DMS114 treated with DMSO at 0.1 percent for 48 hours (cell line): ENCODE data around the gene SOX13.

Experiments used
- DNase-seq: peaks from one replicate; lab custom pipeline; 2025; ENCODE audit not compliant: unreplicated experiment; lab: John Stamatoyannopoulos, UW

Gene SOX13

GRCh38 chr1:204104331-204105130 lies 31.6 kb downstream of the SOX13 start:
- no peak for DNase-seq

DNA sequence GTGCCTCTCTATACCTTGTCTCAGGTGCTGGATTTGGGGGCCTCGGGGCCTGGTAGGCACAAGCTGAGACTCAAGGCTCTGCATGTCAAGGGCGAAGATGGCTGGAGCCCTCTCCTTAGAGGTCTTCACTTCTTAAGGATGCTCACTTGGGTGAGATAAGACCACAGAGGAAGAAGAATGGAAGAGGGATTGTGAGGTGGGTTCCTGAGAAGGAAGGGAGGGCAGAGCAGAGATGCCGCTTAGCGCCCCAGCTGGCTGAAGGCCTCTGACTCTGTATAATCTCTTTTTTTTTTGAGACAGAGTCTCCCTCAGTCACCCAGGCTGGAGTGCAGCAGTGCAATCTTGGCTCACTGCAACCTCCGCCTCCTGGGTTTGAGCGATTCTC lies 32.2 kb downstream of the SOX13 start:
- no peak for DNase-seq

GRCh38 chr1:204106825-204107224 lies 33.9 kb downstream of the SOX13 start:
- DNase-seq: no peak

GRCh38 chr1:204107892-204108291 lies 35.0 kb downstream of the SOX13 start:
- no peak for DNase-seq

- no peak for DNase-seq
Measured at GRCh38 chr1:204108312-204109141, 35.6 kb downstream of the SOX13 start.

- no peak for DNase-seq
Measured at GRCh38 chr1:204110894-204111633, 38.1 kb downstream of the SOX13 start.

DNA sequence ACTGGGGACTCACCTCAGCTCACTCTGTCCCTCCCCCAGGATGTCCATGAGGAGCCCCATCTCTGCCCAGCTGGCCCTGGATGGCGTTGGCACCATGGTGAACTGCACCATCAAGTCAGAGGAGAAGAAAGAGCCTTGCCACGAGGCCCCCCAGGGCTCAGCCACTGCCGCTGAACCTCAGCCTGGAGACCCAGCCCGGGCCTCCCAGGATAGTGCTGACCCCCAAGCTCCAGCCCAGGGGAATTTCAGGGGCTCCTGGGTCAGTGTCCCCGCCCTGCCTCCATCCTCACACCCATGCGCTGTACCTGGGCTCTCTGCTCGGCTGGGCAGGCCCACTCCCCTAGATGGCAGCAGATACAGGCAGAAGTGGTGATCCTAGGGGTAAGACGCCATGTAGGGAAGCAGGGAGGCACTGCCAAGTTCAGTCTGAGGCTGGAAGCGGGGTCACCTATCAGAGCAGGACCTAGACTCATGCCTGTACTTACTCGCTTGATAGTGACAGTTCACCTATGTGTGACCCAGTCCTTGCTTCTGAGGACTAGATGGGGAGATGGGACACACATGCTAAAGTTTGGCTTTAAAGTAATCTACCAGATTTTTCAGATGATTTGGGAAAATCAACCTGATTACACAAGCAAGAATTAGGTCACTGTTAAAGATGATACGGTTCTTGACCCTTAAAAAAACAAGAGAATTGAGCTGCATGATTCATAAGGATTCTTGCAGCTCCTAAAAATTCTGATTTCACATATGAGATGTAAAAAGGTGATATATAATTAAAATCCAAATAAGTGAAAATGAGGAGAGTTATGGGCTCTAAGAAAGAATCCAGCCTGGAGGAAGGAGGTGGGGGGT lies 40.2 kb downstream of the SOX13 start:
- no peak for DNase-seq

DNA sequence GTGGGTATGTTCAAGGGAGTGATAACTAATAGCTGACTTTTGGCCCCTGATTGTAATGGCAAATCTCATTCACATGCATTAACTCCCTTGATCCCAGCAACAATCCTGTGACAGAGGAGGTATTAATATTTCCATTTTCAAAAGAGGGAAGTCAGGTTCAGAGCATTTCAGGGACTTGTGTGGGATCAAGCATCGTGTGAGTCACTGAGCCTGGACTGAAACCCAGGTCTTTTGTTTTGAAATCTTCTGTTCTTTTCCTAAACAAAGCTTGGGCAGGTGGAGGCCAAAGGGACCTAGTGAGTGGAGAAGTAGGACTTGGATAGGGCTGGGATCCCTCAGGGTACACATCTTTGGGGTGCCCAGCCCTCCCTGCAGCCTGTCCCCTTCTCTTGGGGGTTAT lies 41.0 kb downstream of the SOX13 start:
- DNase-seq: no peak

DNA sequence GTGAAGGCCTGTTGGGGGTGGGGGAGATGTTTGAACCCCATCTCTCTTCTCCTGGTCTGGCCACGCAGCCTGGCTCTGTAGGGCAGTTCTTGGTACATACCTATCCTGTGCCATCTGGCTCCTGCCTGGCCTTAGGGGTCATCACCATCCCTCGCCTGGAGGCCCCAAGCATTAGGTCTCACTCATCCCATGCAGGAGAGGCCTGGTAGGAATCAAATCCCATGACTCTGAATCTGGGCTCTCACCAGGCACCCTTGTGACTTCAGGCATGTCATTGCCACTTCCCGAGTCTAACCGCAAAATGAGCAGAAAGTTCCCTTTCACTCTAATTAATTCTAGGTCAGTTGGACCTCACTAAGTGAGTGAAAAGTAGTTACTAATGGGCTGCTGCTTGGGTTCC lies 41.7 kb downstream of the SOX13 start:
- DNase-seq: no peak

DNA sequence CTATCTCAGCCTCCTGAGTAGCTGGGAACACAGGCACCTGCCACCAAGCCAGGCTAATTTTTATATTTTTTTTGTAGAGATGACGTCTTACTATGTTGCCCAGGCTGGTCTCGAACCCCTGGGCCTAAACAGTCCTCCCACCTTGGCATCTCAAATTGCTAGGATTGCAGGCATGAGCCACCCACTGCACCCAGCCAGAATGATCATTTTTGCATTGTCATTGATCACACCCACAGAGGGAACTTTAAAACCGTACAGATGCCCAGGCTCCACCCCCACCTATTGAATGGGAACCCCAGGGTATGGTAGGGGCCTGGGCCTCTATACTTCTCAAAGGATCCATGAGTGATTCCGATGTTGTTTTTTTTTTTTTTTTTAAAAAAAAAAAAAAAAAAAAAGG lies 42.2 kb downstream of the SOX13 start:
- no peak for DNase-seq

DNA sequence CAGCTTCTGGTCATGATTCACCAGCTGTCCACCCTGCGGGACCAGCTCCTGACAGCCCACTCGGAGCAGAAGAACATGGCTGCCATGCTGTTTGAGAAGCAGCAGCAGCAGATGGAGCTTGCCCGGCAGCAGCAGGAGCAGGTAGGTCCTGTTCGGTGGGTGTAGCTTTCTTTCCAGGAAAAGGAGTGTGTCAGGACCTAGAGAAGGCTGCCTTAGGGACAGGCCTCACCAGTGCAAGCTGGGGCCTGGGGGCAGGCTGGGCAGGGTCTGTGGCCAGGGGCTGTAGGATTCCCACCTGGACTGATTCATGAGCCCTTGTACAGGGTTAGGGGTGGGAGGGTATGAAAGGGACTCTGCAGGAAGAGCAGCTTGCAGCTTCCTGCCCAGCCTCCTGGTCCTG lies 43.6 kb downstream of the SOX13 start:
- DNase-seq: no peak

DNA sequence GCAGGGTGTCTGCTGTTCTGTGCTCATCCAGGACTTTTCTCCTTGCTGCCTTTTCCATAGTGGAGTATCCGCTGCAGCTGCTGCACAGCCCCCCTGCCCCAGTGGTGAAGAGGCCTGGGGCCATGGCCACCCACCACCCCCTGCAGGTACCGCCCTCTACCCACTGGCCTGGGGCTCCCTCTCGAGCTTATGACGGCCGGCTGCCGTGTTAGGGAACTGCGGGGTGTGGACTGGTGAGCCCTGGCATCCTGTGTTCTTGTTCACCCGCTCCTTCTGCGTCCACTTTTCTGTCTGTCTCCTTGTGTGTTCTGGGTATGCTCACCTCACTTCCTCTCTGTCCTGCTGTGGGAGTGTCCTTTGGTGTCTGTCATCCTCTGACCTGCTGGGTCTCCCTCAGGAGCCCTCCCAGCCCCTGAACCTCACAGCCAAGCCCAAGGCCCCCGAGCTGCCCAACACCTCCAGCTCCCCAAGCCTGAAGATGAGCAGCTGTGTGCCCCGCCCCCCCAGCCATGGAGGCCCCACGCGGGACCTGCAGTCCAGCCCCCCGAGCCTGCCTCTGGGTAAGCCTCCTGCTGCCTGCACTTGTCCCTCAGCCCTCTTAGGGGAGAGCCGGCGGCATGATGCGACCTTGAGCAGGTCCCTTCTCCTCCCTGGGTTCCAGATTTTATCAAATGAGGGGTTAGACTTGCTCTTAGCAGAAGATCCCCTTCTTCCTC lies 49.1 kb downstream of the SOX13 start:
- DNase-seq: no peak

- DNase-seq: no peak
Measured at GRCh38 chr1:204123376-204123775, 50.5 kb downstream of the SOX13 start.

DNA sequence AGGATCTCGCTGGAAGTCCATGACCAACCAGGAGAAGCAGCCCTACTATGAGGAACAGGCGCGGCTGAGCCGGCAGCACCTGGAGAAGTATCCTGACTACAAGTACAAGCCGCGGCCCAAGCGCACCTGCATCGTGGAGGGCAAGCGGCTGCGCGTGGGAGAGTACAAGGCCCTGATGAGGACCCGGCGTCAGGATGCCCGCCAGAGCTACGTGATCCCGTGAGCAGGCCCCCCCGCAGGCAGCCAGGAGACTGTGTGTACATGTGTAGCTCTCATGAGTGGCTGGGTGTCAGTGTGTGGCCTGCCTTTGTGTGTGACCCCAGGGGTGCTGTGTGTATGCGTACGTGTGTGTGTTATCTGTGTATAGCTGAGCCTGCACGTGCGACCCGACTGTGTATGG lies 51.7 kb downstream of the SOX13 start:
- no peak for DNase-seq

GRCh38 chr1:204125759-204126351 lies 52.9 kb downstream of the SOX13 start:
- no peak for DNase-seq

DNA sequence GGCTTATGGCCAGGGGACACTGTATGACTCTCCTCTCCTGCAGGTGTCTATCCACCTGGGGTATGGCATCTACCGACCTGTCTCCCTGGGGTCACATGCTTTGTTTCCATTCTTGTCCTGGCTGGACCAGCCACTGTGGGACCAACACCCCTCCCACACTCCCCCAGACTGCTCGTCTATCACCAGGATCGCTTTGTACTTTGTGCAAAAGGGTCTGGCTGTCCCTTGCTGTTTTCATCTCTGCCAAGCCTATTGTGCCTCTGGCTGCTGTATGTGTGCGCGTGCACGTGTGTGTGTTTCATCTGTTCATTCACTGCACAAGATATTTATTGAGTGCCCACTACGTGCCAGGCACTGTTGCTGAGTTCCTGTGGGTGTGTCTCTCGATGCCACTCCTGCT lies 53.5 kb downstream of the SOX13 start:
- no peak for DNase-seq

DNA sequence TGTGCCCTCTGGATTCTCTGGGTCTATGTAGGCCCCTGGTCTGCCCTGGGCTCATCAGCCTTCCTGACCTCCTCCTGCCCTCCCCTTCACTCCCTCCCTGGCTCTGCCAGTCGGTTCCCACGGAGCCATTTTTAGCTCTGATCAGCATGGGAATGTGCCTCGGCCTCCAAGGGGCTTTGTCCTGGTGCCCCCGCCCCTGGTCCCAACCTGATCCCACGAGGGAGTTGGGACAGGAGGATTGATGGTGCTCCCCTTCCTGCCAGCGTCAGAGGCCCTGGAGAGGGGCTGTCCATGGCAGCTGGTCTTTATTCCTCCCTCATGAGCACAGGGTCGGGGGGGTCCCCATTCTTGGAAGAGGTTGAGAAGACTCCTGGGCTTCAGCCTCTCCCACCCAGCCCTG lies 54.0 kb downstream of the SOX13 start:
- no peak for DNase-seq

DNA sequence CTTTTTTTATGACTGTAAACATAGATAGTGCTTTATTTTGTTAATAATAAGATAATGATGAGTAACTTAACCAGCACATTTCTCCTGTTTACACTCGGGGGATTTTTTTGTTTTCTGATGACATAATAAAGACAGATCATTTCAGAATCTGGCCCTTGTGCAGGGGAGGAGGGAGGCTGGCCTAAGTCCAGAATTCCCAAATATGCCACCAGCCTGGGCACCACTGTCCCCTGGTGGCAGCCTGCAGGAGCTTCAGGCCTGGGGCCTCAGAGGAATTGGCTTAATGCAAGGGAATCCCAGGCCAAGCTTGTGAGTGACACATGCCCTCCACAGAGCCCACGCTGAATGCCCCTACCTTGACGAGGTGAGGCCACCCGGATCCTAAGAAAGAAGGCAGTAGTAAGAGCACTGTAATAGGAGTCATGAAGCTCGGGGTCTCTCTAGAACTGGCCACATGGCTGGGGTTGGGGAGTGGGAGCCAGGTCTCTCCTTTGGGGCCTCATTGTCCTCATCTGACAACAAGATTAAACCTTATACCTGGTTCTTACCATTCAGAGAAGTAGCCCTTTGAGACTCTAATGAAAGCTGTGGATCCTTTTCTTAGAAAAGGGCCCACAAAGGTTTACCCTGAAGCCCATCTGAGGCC lies 54.8 kb downstream of the SOX13 start:
- peak; percentile 42 for DNase-seq

DNA sequence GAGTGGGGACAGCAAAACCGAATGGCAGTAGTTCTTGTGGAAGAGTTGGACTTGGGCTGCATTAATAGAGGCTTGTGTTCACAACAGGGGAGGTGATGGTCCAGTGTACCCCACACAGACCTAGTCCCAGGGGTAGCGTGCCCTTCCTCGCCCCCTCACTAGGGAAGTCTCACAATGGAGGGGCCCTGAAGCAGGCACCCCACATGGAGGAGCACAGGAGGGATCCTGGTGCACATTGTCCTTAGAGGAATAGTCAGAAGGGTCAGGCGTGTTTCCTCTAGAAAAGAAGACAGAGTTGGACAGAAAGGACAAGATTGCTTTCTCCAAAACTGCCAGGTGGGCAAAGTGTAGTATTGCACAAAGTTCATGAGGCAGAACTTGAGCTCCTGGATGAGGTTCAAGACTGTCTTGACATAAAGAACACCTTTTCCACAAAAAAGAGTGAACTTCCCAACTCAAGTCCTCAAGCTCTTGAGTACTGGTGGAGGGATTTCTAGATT lies 55.6 kb downstream of the SOX13 start:
- DNase-seq: peak; percentile 39
